Caco-2 (cell line): ENCODE results near the gene STIM2. TPM values are rescaled to one million over a fixed set of nuclear protein-coding genes. Genes with fewer than 3 reads are reported as not detected.

Experiments
- BruUV-seq: library from RNA; stranded (reverse); fragments of 400-500 nt; replicated peaks from 2 replicates; lab custom pipeline; 2021; lab: Mats Ljungman, UMichigan
- CTCF ChIA-PET: fragments of 300-600 bp; sonication (Branson Sonifier 250); formaldehyde crosslinking; loops from one replicate; lab custom pipeline; 2022; ENCODE audit warnings: antibody characterized with exemption; lab: Charles Lee
- POLR2A ChIA-PET: fragments of 300-600 bp; sonication (Branson Sonifier 250); formaldehyde crosslinking; loops from one replicate; lab custom pipeline; 2022; ENCODE audit warnings: antibody characterized with exemption; lab: Charles Lee
- DNase-seq, 2 experiments: peaks; one replicate each; pipeline versions ENCODE4 v3.0.0 to v3.0.0-alpha.2; 2020 to 2022
- H3K27me3 ChIP-seq: replicated peaks from 2 replicates; pipeline ENCODE4 v1.6.0; 2011; ENCODE audit warnings: low read length; ENCODE audit not compliant: control insufficient read depth, insufficient read depth
- H3K36me3 ChIP-seq: 2 replicates; pipeline ENCODE4 v1.5.1; 2011; ENCODE audit warnings: low read length; ENCODE audit not compliant: control insufficient read depth, insufficient read depth
- H3K4me1 ChIP-seq: fragments of 250-450 bp; sonication (Bioruptor Pico); 2 replicates; pipeline ENCODE4 v1.5.1; 2020; ENCODE audit warnings: mild to moderate bottlenecking
- H3K4me3 ChIP-seq: 2 replicates; pipeline ENCODE4 v1.5.1; 2011; ENCODE audit warnings: low read depth, mild to moderate bottlenecking, control low read depth, low read length
- H3K9me3 ChIP-seq: fragments of 250-450 bp; sonication (Bioruptor Pico); 2 replicates; pipeline ENCODE4 v1.5.1; 2020; ENCODE audit warnings: mild to moderate bottlenecking, moderate library complexity
- H3K27ac Mint-ChIP-seq: one replicate; pipeline ENCODE4 v1.8.0; 2022; ENCODE audit warnings: mixed read lengths; ENCODE audit not compliant: unreplicated experiment
- H3K27me3 Mint-ChIP-seq: one replicate; pipeline ENCODE4 v1.8.0; 2022; ENCODE audit warnings: mixed read lengths; ENCODE audit not compliant: insufficient read depth, unreplicated experiment
- H3K36me3 Mint-ChIP-seq: one replicate; pipeline ENCODE4 v1.8.0; 2022; ENCODE audit warnings: mild to moderate bottlenecking, mixed read lengths; ENCODE audit not compliant: insufficient read depth, unreplicated experiment
- H3K4me1 Mint-ChIP-seq: one replicate; pipeline ENCODE4 v1.8.0; 2022; ENCODE audit warnings: low read depth, mixed read lengths; ENCODE audit not compliant: unreplicated experiment
- H3K4me3 Mint-ChIP-seq: one replicate; pipeline ENCODE4 v1.8.0; 2022; ENCODE audit warnings: mild to moderate bottlenecking, moderate library complexity, mixed read lengths; ENCODE audit not compliant: unreplicated experiment
- H3K9me3 Mint-ChIP-seq: one replicate; pipeline ENCODE4 v1.8.0; 2022; ENCODE audit warnings: mixed read lengths; ENCODE audit not compliant: unreplicated experiment
- CTCF ChIP-seq, 2 experiments: fragments of 200-600 bp in 1 of 2; IDR thresholded peaks; 1 replicate in 1 of 2; 2 replicates in 1 of 2; pipeline versions ENCODE4 v1.5.1 to v1.8.0; 2011 to 2022; ENCODE audit warnings: antibody characterized with exemption in 1 of 2, control low read depth in 1 of 2, inconsistent platforms in 1 of 2, low read depth in 1 of 2, low read length in 1 of 2, mild to moderate bottlenecking in 1 of 2, moderate library complexity in 1 of 2; ENCODE audit not compliant: insufficient read depth in 1 of 2, severe bottlenecking in 1 of 2, unreplicated experiment in 1 of 2
- intact Hi-C: fragments of 100-400 bp; cut with micrococcal nuclease; formaldehyde crosslinking; loops from one replicate; pipeline ENCODE4 v1.10.0; 2022; ENCODE audit not compliant: unreplicated experiment
- total RNA-seq: library from RNA; stranded (reverse); gene quantifications from 2 replicates; pipeline ENCODE4 v1.2.3, GENCODE V29; 2022

Gene STIM2
- total RNA-seq, 1 experiment from 2014 or later: 27.2 TPM

GRCh38 chr4:26813698-26814097 is 46.9 kb upstream of the STIM2 start:
- ChIA-PET CTCF (no interaction called here), POLR2A (no interaction called here)
- Histone ChIP-seq H3K4me1 (no peaks in the 10 kb centered on the region), H3K4me3 (no peak overlapping the region), H3K36me3 (no peaks in the 10 kb centered on the region), H3K27me3 (no peaks in the 10 kb centered on the region), H3K9me3 (no peaks in the 10 kb centered on the region)
- Mint-ChIP-seq H3K27me3 (no peaks in the 10 kb centered on the region), H3K27ac (no peak overlapping the region), H3K9me3 (peaks cover 13% of the 10 kb centered on the region), H3K4me1 (no peaks in the 10 kb centered on the region), H3K36me3 (no peaks in the 10 kb centered on the region), H3K4me3 (no peak overlapping the region)
- intact Hi-C loops: no loop called here
- no peak for TF ChIP-seq CTCF (IDR thresholded peaks at IDR 0.05; ENCODE audit: insufficient read depth in 1 of 2, low read depth in 1 of 2, low read length in 1 of 2, severe bottlenecking in 1 of 2, unreplicated experiment in 1 of 2)
- BruUV-seq: no TSS peak
- DNase-seq: no peak

- Histone ChIP-seq H3K27me3 (no peaks in the 10 kb centered on the region), H3K36me3 (no peaks in the 10 kb centered on the region), H3K9me3 (no peaks in the 10 kb centered on the region), H3K4me3 (no peak overlapping the region), H3K4me1 (no peaks in the 10 kb centered on the region)
- POLR2A ChIA-PET: no interaction called here
- Mint-ChIP-seq H3K4me1 (no peaks in the 10 kb centered on the region), H3K27me3 (no peaks in the 10 kb centered on the region), H3K36me3 (no peaks in the 10 kb centered on the region), H3K4me3 (no peak overlapping the region), H3K27ac (no peak overlapping the region), H3K9me3 (peaks cover 13% of the 10 kb centered on the region)
- no peak for DNase-seq
- CTCF ChIA-PET: no interaction called here
- no peak for TF ChIP-seq CTCF (IDR thresholded peaks at IDR 0.05; ENCODE audit: insufficient read depth in 1 of 2, low read depth in 1 of 2, low read length in 1 of 2, severe bottlenecking in 1 of 2, unreplicated experiment in 1 of 2)
- no TSS peak for BruUV-seq
- intact Hi-C loops: no loop called here
Measured at GRCh38 chr4:26815199-26815598, 45.4 kb upstream of the STIM2 start.

- no peak overlapping the region for H3K27ac Mint-ChIP-seq
- H3K4me1 Mint-ChIP-seq: no peaks in the 10 kb centered on the region
- DNase-seq: no peak
- intact Hi-C loops: no loop called here
- H3K27me3 Mint-ChIP-seq: no peaks in the 10 kb centered on the region
- H3K36me3 ChIP-seq: no peaks in the 10 kb centered on the region
- BruUV-seq: no TSS peak
- no peak overlapping the region for H3K4me3 ChIP-seq
- no peak overlapping the region for H3K4me3 Mint-ChIP-seq
- peaks cover 9% of the 10 kb centered on the region for H3K9me3 Mint-ChIP-seq
- no peak for TF ChIP-seq CTCF (IDR thresholded peaks at IDR 0.05; ENCODE audit: insufficient read depth in 1 of 2, low read depth in 1 of 2, low read length in 1 of 2, severe bottlenecking in 1 of 2, unreplicated experiment in 1 of 2)
- ChIA-PET POLR2A (no interaction called here), CTCF (no interaction called here)
- no peaks in the 10 kb centered on the region for H3K36me3 Mint-ChIP-seq
- no peaks in the 10 kb centered on the region for H3K4me1 ChIP-seq
- no peaks in the 10 kb centered on the region for H3K9me3 ChIP-seq
- no peaks in the 10 kb centered on the region for H3K27me3 ChIP-seq
Measured at GRCh38 chr4:26815706-26816105, 44.9 kb upstream of the STIM2 start.
